HG03135 (cell line): ENCODE data around the gene CBLL1.
A peak's percentile ranks its signal among the peaks of the same experiment; 100 is the strongest.

ENCODE experiments used
- ATAC-seq: cut with Tn5 transposase; IDR thresholded peaks from one replicate; pipeline ENCODE4 v1.9.1; 2021; ENCODE audit warnings: mild to moderate bottlenecking, moderate library complexity; ENCODE audit not compliant: unreplicated experiment

Gene CBLL1, protein sequence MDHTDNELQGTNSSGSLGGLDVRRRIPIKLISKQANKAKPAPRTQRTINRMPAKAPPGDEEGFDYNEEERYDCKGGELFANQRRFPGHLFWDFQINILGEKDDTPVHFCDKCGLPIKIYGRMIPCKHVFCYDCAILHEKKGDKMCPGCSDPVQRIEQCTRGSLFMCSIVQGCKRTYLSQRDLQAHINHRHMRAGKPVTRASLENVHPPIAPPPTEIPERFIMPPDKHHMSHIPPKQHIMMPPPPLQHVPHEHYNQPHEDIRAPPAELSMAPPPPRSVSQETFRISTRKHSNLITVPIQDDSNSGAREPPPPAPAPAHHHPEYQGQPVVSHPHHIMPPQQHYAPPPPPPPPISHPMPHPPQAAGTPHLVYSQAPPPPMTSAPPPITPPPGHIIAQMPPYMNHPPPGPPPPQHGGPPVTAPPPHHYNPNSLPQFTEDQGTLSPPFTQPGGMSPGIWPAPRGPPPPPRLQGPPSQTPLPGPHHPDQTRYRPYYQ

GRCh38 chr7:107743567-107744344 lies at the start of gene CBLL1:
TSS of gene CBLL1 (plus strand) at chr7:107744142. CDS start at chr7:107744164, 22 bp downstream.
- peak; percentile 92 for ATAC-seq

DNA sequence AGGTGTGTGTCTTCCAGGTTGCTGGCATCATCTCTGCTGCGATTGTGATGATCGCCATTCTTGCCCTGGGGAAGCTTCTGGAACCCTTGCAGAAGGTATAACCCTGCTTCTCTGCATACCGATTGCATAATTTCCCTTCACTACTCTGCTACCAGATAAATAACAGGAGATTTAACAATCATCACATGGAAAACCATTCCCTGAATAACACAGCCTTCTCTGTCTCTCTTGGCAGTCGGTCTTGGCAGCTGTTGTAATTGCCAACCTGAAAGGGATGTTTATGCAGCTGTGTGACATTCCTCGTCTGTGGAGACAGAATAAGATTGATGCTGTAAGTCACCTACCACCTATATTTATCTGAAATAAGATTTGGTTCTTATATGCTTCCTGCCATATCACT lies 49.6 kb upstream of the CBLL1 start:
- ATAC-seq, result no peak

- no peak for ATAC-seq
Measured at GRCh38 chr7:107696330-107696946, 47.5 kb upstream of the CBLL1 start.

- ATAC-seq, result no peak
Measured at GRCh38 chr7:107697321-107698049, 46.5 kb upstream of the CBLL1 start.

GRCh38 chr7:107700570-107700969 lies 43.4 kb upstream of the CBLL1 start:
- no peak for ATAC-seq

GRCh38 chr7:107701191-107701590 lies 42.8 kb upstream of the CBLL1 start:
- no peak for ATAC-seq

DNA sequence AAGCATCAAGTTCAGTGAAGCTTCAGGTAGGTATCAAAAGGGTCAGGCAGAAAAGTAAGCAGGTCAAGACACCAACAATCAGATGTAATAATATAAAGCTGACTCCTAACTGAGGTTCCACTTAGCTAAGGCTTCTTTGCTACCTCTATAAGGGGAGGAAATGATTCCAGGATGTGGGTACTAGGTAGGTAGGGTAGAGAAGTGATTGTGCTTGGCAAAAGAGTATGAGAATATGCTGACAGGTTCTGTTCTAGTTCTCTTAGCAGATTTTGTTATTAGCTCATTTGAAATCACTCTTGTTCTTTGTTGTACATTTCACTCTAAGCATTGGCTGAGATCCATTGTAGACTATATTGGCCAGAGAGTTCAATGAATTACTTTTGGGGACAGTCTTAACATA lies 40.7 kb upstream of the CBLL1 start:
- ATAC-seq, result no peak

DNA sequence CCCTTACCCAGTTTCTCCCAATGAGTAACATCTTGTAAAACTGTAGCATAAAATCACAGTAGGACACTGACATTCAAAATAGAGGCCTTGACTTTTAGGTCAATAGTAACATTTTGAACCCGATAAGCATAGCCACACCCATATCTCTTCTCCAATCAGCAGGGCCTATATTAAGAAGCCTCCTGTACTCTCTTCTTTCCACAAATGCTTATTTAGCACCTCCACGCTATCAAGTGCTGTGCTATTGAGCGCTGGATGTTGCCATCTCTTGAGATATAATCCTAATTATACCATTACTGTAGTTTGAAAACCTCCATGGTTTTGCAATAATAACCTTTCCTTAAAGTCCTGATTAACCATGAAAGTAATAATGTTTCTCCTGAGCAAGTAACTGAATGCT lies 40.1 kb upstream of the CBLL1 start:
- ATAC-seq, result no peak

DNA sequence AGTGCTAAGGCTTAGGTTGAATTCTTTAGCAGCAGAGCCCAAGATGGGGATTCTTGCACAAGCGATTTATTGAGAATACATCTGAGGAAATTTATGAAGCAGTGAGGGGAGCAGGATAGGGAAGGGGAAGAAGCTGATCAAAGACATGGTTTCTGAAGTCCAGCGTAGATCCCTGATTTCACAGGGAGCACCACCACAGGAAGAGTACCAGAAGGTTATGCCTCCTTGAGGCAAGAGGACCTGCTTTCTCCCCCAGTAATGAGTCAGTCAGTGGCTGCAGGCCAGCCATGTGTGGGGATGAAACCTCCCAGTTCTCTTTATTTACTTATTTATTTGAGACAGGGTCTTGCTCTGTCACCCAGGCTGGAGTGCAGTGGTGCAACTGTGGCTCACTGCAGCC lies 35.0 kb upstream of the CBLL1 start:
- no peak for ATAC-seq

DNA sequence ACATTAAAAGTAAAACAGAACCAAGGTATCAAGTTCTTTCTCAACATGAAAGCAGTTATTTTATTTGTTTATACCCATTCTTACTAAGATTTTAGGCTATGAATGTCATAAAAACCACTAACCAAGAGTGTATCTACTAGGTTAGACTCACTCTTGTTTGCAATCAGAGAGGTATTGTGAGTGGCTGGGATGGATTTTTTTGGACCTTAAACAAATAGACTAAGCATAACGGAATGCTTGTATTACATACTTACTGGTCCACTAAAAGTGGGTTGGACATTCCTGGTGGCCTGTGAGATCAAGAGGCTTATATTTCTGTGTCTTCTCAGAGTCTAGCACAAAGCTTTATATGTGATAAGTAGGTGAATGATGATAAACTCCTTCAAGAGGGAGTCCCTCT lies 32.6 kb upstream of the CBLL1 start:
- no peak for ATAC-seq

GRCh38 chr7:107712025-107712424 lies 31.9 kb upstream of the CBLL1 start:
- ATAC-seq, result no peak

DNA sequence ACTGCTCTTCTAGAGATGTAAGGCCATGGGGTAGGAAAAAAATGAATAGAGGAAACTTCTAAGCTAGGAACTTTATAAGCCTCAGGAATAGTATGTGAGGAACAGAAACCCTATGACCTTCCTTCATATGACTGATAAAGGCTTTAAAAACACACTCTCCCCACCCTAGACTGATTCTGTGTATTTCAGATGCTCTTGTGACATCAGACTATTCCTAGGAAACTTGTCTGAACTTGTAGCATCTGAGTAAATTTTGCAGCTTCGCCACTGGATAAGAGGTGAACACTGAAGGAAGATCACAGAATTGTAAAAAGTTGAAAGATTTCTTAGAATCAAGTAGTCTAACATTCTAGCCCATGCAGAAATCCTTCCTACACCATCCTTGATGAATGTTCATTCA lies 31.0 kb upstream of the CBLL1 start:
- no peak for ATAC-seq

DNA sequence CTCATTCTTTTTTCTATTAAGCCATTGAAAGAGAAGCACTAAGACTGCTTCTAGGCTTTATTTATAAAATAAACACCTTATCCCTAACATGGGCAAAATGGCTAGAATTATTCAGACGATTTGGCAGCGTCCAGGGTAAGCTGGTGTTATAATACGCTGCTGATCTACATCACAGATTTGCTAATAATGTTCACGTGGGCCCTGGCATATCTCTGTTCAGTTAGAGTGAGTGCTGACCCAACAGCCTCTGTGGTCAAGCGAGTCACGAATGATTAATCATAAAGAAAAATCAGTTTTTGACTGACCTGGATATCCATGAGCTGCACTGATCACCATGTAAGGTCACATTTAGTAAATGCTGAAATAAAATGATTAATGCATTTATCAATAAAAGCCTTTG lies 28.4 kb upstream of the CBLL1 start:
- no peak for ATAC-seq

- ATAC-seq, result no peak
Measured at GRCh38 chr7:107718456-107719193, 25.3 kb upstream of the CBLL1 start.

DNA sequence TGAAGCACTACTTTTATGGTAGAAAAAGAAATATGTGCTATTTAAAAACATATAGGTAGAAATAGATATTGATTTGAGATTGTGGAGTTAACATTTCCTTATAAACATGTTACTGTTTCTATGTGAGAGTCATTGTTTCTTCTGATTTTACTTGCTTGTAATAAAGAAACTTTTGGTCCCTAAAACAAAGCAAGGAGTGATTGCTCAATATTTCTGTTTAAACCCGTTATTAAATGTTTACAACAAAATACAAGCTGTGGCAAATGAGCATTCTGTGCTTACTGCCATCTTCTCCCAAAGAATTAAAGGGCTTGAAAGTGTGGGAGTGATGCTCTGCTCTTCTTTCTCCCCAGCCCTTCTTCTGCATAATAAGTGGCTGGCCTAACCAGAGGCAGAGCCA lies 22.7 kb upstream of the CBLL1 start:
- ATAC-seq, result no peak

GRCh38 chr7:107723255-107723654 lies 20.7 kb upstream of the CBLL1 start:
- ATAC-seq, result no peak

DNA sequence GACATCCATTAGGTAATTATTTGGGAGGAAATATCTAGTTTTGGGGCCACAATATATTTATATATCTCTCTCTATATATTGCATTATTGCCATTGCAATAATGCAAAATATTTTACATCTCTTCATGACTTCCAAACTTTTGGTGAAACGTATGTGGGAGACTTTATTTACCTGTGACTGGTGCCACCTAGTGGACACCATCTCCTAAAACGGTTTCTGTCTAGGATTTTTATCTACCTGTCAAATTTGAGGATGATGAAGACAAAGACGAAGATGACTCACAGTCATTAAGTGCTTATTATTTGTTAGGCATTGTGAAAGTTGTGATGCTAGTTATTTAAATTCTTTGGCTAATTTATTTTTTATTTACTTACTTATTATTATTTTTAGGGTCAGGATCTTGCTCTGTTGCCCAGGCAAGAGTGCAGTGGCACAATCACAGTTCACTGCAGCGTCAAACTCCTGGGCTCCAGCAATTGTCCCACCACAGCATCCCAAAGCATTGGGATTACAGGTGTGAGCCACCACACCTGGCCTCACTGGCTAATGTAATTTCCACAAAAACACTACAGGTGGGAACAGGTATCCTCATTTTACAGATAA lies 18.7 kb upstream of the CBLL1 start:
- ATAC-seq, result no peak

GRCh38 chr7:107726356-107727130 lies 17.4 kb upstream of the CBLL1 start:
- no peak for ATAC-seq

DNA sequence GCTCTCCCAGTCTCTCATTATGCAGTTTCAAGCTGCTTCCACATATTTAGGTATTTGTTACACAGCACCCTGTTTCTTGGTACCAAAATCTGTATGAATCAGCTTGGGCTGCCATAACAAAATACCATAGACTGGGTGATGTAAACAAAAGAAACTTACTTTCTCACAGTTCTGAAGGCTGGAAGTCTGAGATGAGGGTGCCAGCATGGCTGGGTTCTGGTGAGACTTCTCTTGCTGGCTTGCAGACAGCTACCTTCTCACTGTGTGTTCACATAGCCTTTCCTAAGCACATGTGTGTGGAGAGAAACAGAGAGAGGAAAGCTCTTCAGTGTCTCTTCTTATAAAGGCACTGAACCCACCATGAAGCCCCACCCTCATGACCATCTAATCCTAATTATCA lies 15.7 kb upstream of the CBLL1 start:
- ATAC-seq, result no peak
